ENCODE data around the gene ADAMTS17. TPM values are rescaled to one million over a fixed set of nuclear protein-coding genes. Genes with fewer than 3 reads are reported as not detected.

ADAMTS17 gene
- total and polyA plus RNA-seq, 2 experiments from 2014 or later = 3.7 to 4.4 TPM

GRCh38 chr15:100038736-100039135 is 303.0 kb downstream of the ADAMTS17 start:
- H3K4me3 ChIP-seq = no peak overlapping the region
- TF ChIP-seq EZH2 (IDR thresholded peaks at IDR 0.05; ENCODE audit: borderline replicate concordance) (no peak), EZH2phosphoT487 (IDR thresholded peaks at IDR 0.05; ENCODE audit: low read depth, severe bottlenecking, unreplicated experiment) (no peak), CTCF (IDR thresholded peaks at IDR 0.05; ENCODE audit: poor library complexity) (no peak)
- no peaks in the 10 kb centered on the region for H4K20me1 ChIP-seq (ENCODE audit: insufficient read depth, poor library complexity, severe bottlenecking)
- no peaks in the 10 kb centered on the region for H3K79me2 ChIP-seq
- DNase-seq (ENCODE audit: low spot score) = no peak
- no peak overlapping the region for H2AFZ ChIP-seq
- H3K27ac ChIP-seq = no peak overlapping the region
- WGBS (ENCODE audit: low lambda C conversion rate, missing lambda C conversion rate) = 93% methylated on average over 5 of the region's 5 CpGs
- H3K27me3 ChIP-seq = no peaks in the 10 kb centered on the region
- H3K4me2 ChIP-seq = no peak overlapping the region
- no peaks in the 10 kb centered on the region for H3K36me3 ChIP-seq (replicated peaks; ENCODE audit: insufficient read depth, low read depth)
- H3K4me1 ChIP-seq (ENCODE audit: insufficient read depth) = no peaks in the 10 kb centered on the region
- no peaks in the 10 kb centered on the region for H3K9me2 ChIP-seq (replicated peaks; ENCODE audit: insufficient read depth)
- no peaks in the 10 kb centered on the region for H3K9me3 ChIP-seq (ENCODE audit: low read depth)

GRCh38 chr15:100037901-100038300 is 303.9 kb downstream of the ADAMTS17 start:
- DNase-seq (ENCODE audit: low spot score) = no peak
- H3K4me1 ChIP-seq (ENCODE audit: insufficient read depth) = no peaks in the 10 kb centered on the region
- TF ChIP-seq EZH2phosphoT487 (IDR thresholded peaks at IDR 0.05; ENCODE audit: low read depth, severe bottlenecking, unreplicated experiment) = no peak
- no peaks in the 10 kb centered on the region for H3K27me3 ChIP-seq
- H3K79me2 ChIP-seq = no peaks in the 10 kb centered on the region
- H3K4me2 ChIP-seq = no peak overlapping the region
- no peaks in the 10 kb centered on the region for H3K9me3 ChIP-seq (ENCODE audit: low read depth)
- H3K4me3 ChIP-seq = no peak overlapping the region
- WGBS (ENCODE audit: low lambda C conversion rate, missing lambda C conversion rate) = 100% methylated on average over 2 of the region's 2 CpGs
- no peaks in the 10 kb centered on the region for H3K9me2 ChIP-seq (replicated peaks; ENCODE audit: insufficient read depth)
- no peak overlapping the region for H2AFZ ChIP-seq
- no peaks in the 10 kb centered on the region for H4K20me1 ChIP-seq (ENCODE audit: insufficient read depth, poor library complexity, severe bottlenecking)
- H3K27ac ChIP-seq = no peak overlapping the region
- no peaks in the 10 kb centered on the region for H3K36me3 ChIP-seq (replicated peaks; ENCODE audit: insufficient read depth, low read depth)

GRCh38 chr15:100036015-100036414 is 305.8 kb downstream of the ADAMTS17 start:
- Histone ChIP-seq H3K9me3 (ENCODE audit: low read depth) (no peaks in the 10 kb centered on the region), H2AFZ (no peak overlapping the region), H4K20me1 (ENCODE audit: insufficient read depth, poor library complexity, severe bottlenecking) (no peaks in the 10 kb centered on the region), H3K4me1 (ENCODE audit: insufficient read depth) (no peaks in the 10 kb centered on the region), H3K27ac (no peak overlapping the region), H3K9me2 (replicated peaks; ENCODE audit: insufficient read depth) (no peaks in the 10 kb centered on the region), H3K27me3 (no peaks in the 10 kb centered on the region), H3K4me2 (no peak overlapping the region), H3K36me3 (replicated peaks; ENCODE audit: insufficient read depth, low read depth) (no peaks in the 10 kb centered on the region), H3K4me3 (no peak overlapping the region), H3K79me2 (no peaks in the 10 kb centered on the region)
- DNase-seq (ENCODE audit: low spot score) = no peak
- no peak for TF ChIP-seq EZH2 (IDR thresholded peaks at IDR 0.05; ENCODE audit: borderline replicate concordance)
- TF ChIP-seq EZH2phosphoT487 (IDR thresholded peaks at IDR 0.05; ENCODE audit: low read depth, severe bottlenecking, unreplicated experiment) = no peak
- no peak for TF ChIP-seq CTCF (IDR thresholded peaks at IDR 0.05; ENCODE audit: poor library complexity)
- 92% methylated on average over 6 of the region's 6 CpGs for WGBS (ENCODE audit: low lambda C conversion rate, missing lambda C conversion rate)

GRCh38 chr15:100034191-100034590 is 307.6 kb downstream of the ADAMTS17 start:
- Histone ChIP-seq H3K27ac (no peak overlapping the region), H3K79me2 (no peaks in the 10 kb centered on the region)

More at GRCh38 chr15:100034191-100034590, 307.6 kb downstream of the ADAMTS17 start:
- H2AFZ ChIP-seq = no peak overlapping the region
- no peaks in the 10 kb centered on the region for H4K20me1 ChIP-seq (ENCODE audit: insufficient read depth, poor library complexity, severe bottlenecking)
- DNase-seq (ENCODE audit: low spot score) = no peak
- H3K4me1 ChIP-seq (ENCODE audit: insufficient read depth) = no peaks in the 10 kb centered on the region
- no peaks in the 10 kb centered on the region for H3K36me3 ChIP-seq (replicated peaks; ENCODE audit: insufficient read depth, low read depth)
- no peaks in the 10 kb centered on the region for H3K9me3 ChIP-seq (ENCODE audit: low read depth)
- 83% methylated on average over 7 of the region's 7 CpGs for WGBS (ENCODE audit: low lambda C conversion rate, missing lambda C conversion rate)
- H3K4me3 ChIP-seq = no peak overlapping the region
- no peaks in the 10 kb centered on the region for H3K9me2 ChIP-seq (replicated peaks; ENCODE audit: insufficient read depth)
- TF ChIP-seq CTCF (IDR thresholded peaks at IDR 0.05; ENCODE audit: poor library complexity) = no peak
- TF ChIP-seq EZH2 (IDR thresholded peaks at IDR 0.05; ENCODE audit: borderline replicate concordance) = no peak
- no peak for TF ChIP-seq EZH2phosphoT487 (IDR thresholded peaks at IDR 0.05; ENCODE audit: low read depth, severe bottlenecking, unreplicated experiment)
- no peaks in the 10 kb centered on the region for H3K27me3 ChIP-seq
- no peak overlapping the region for H3K4me2 ChIP-seq

All from hepatocyte (in vitro differentiated cells).